Sigmoid colon (tissue), 4 donors: ENCODE measurements around the gene PRICKLE2.

Experiments
- CTCF ChIP-seq, 4 experiments: fragments of 450-650 bp in 3 of 4; fragments of 200-600 bp in 1 of 4; IDR thresholded peaks; one replicate each; pipeline ENCODE4 v1.5.1; 2016 to 2019; ENCODE audit warnings: antibody characterized with exemption in 4 of 4, mild to moderate bottlenecking in 3 of 4, moderate library complexity in 2 of 4
- EP300 ChIP-seq, 4 donors: sonication (generic); formaldehyde crosslinking; IDR thresholded peaks; one replicate each; pipeline ENCODE4 v1.6.1; 2017; ENCODE audit warnings: antibody characterized with exemption in 4 of 4
- POLR2A ChIP-seq, 2 donors: fragments of 450-650 bp; IDR thresholded peaks; one replicate each; pipeline ENCODE4 v1.6.1; 2016; ENCODE audit warnings: antibody characterized with exemption in 2 of 2, mild to moderate bottlenecking in 2 of 2, moderate library complexity in 2 of 2
- POLR2AphosphoS5 ChIP-seq, 4 donors: sonication (generic); formaldehyde crosslinking; IDR thresholded peaks; one replicate each; pipeline ENCODE4 v1.6.1; 2017; ENCODE audit warnings: antibody characterized with exemption in 4 of 4

- TF ChIP-seq CTCF (IDR thresholded peaks at IDR 0.05) (no peak), POLR2A (IDR thresholded peaks at IDR 0.05) (no peak), EP300 (IDR thresholded peaks at IDR 0.05) (no peak), POLR2AphosphoS5 (IDR thresholded peaks at IDR 0.05) (no peak)
Observed at GRCh38 chr3:64103131-64103530, 122.1 kb downstream of the PRICKLE2 start.
